ENCODE results near the gene TMEM121. TPM values are rescaled to one million over a fixed set of nuclear protein-coding genes. Genes with fewer than 3 reads are reported as not detected.

Gene TMEM121
- total and polyA plus RNA-seq, 2 of the 8 experiments (the other 6 are each of a cell fraction or from before 2014, with no cell fraction given): 1.9 TPM; not detected in 1

GRCh38 chr14:105533811-105534498 lies 7.6 kb downstream of the TMEM121 start:
- no peak overlapping the region for H4K5ac ChIP-seq (ENCODE audit: insufficient read length, low read depth, low read length)
- no peaks in the 10 kb centered on the region for H4K20me1 ChIP-seq (replicated peaks in 1 of 2; ENCODE audit: control insufficient read depth in 1 of 2, insufficient read depth in 2 of 2, low read length in 2 of 2)
- no peak overlapping the region for H3K4me3 ChIP-seq (ENCODE audit: extremely low read depth in 1 of 4, insufficient read depth in 2 of 4, low read depth in 3 of 4, low read length in 4 of 4)
- H2AFZ ChIP-seq (ENCODE audit: low read length): no peak overlapping the region
- peaks cover 0 to 5% (median 1%) of the 10 kb centered on the region in 4 experiments; a peak in 5 of 7 replicates for H3K27me3 ChIP-seq (replicated peaks in 1 of 4; ENCODE audit: control insufficient read depth in 3 of 4, extremely low read depth in 1 of 4, insufficient read depth in 3 of 4, low read length in 3 of 4)
- H2BK120ac ChIP-seq (replicated peaks; ENCODE audit: low read depth, low read length): no peak overlapping the region
- H3K4me1 ChIP-seq (replicated peaks in 1 of 4; ENCODE audit: control insufficient read depth in 3 of 4, insufficient read depth in 4 of 4, low read length in 3 of 4): no peaks in the 10 kb centered on the region
- H3K56ac ChIP-seq (replicated peaks; ENCODE audit: insufficient read length, low read depth, low read length): no peak overlapping the region
- H2AK5ac ChIP-seq (ENCODE audit: low read depth, low read length): no peak overlapping the region
- H2BK5ac ChIP-seq (ENCODE audit: low read depth, low read length): no peak overlapping the region
- no peak overlapping the region for H3K4ac ChIP-seq (replicated peaks; ENCODE audit: insufficient read length, low read depth, low read length)
- no peak overlapping the region for H2BK15ac ChIP-seq (ENCODE audit: low read length)
- no peak overlapping the region for H4K8ac ChIP-seq (ENCODE audit: extremely low read depth, insufficient read depth, low read length)
- no peak for FAIRE-seq
- no peak overlapping the region for H3K14ac ChIP-seq (ENCODE audit: insufficient read length)
- 82% methylated on average over 21 of the region's 21 CpGs; no CpG with 5 or more reads in 1 of the 2 experiments for WGBS, 2 experiments (ENCODE audit: extremely low coverage in 1 of 2, insufficient coverage in 1 of 2, insufficient read length in 1 of 2, insufficient replicate concordance in 2 of 2, low coverage in 1 of 2, low lambda C conversion rate in 2 of 2, missing lambda C conversion rate in 1 of 2)
- H3K23me2 ChIP-seq (ENCODE audit: low read depth, low read length): no peaks in the 10 kb centered on the region
- no peak overlapping the region for H3K23ac ChIP-seq (ENCODE audit: insufficient read length)
- no peaks in the 10 kb centered on the region for H3K79me1 ChIP-seq (ENCODE audit: low read depth, low read length)
- H3K4me2 ChIP-seq (ENCODE audit: insufficient read depth in 1 of 2, low read depth in 2 of 2, low read length in 2 of 2): no peak overlapping the region
- no peak for DNase-seq (ENCODE audit: low read depth in 1 of 2, low spot score in 2 of 2)
- no peak overlapping the region for H3K9ac ChIP-seq (replicated peaks in 1 of 4; ENCODE audit: extremely low read depth in 1 of 4, low read depth in 3 of 4, low read length in 3 of 4)
- ChIA-PET POLR2A (ENCODE audit: partially characterized antibody) (no interaction called here), CTCF (ENCODE audit: partially characterized antibody) (interaction anchor here (0.6 kb wide), 1 partner anchor 1260 kb away, joined by 3 read pairs; no protein-coding TSS in a partner anchor)
- no peaks in the 10 kb centered on the region for H3K36me3 ChIP-seq (ENCODE audit: control insufficient read depth in 2 of 4, insufficient read depth in 4 of 4, low read length in 3 of 4)
- no peak overlapping the region for H2BK12ac ChIP-seq (ENCODE audit: low read depth, low read length)
- H3K27ac ChIP-seq (ENCODE audit: low read depth, low read length): no peak overlapping the region
- H3K9me3 ChIP-seq (ENCODE audit: insufficient read depth in 2 of 2, low read depth in 1 of 2, low read length in 1 of 2): peaks cover 9 to 93% of the 10 kb centered on the region in 2 experiments; a peak in 3 of 4 replicates
- no peak overlapping the region for H3K18ac ChIP-seq (ENCODE audit: extremely low read depth, low read length)
- no peaks in the 10 kb centered on the region for H3K79me2 ChIP-seq (ENCODE audit: control insufficient read depth in 1 of 2, insufficient read depth in 2 of 2, low read length in 2 of 2)
- H2BK20ac ChIP-seq (ENCODE audit: low read length): no peak overlapping the region
- no peak overlapping the region for H4K91ac ChIP-seq (replicated peaks; ENCODE audit: insufficient read length, low read length)
- TF ChIP-seq, protein P1, sequence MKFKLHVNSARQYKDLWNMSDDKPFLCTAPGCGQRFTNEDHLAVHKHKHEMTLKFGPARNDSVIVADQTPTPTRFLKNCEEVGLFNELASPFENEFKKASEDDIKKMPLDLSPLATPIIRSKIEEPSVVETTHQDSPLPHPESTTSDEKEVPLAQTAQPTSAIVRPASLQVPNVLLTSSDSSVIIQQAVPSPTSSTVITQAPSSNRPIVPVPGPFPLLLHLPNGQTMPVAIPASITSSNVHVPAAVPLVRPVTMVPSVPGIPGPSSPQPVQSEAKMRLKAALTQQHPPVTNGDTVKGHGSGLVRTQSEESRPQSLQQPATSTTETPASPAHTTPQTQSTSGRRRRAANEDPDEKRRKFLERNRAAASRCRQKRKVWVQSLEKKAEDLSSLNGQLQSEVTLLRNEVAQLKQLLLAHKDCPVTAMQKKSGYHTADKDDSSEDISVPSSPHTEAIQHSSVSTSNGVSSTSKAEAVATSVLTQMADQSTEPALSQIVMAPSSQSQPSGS (IDR thresholded peaks at IDR 0.05; ENCODE audit: low read length): no peak
- TF ChIP-seq RFX5 (IDR thresholded peaks at IDR 0.05; ENCODE audit: borderline replicate concordance, low read depth, low read length) (no peak), CHD2 (IDR thresholded peaks at IDR 0.05; ENCODE audit: low read length) (no peak), JUN (IDR thresholded peaks at IDR 0.05; ENCODE audit: low read depth, low read length) (no peak), BRCA1 (IDR thresholded peaks at IDR 0.05; ENCODE audit: low read depth, low read length) (no peak), BACH1 (IDR thresholded peaks at IDR 0.05; ENCODE audit: low read length) (no peak)
- TF ChIP-seq, protein P2, sequence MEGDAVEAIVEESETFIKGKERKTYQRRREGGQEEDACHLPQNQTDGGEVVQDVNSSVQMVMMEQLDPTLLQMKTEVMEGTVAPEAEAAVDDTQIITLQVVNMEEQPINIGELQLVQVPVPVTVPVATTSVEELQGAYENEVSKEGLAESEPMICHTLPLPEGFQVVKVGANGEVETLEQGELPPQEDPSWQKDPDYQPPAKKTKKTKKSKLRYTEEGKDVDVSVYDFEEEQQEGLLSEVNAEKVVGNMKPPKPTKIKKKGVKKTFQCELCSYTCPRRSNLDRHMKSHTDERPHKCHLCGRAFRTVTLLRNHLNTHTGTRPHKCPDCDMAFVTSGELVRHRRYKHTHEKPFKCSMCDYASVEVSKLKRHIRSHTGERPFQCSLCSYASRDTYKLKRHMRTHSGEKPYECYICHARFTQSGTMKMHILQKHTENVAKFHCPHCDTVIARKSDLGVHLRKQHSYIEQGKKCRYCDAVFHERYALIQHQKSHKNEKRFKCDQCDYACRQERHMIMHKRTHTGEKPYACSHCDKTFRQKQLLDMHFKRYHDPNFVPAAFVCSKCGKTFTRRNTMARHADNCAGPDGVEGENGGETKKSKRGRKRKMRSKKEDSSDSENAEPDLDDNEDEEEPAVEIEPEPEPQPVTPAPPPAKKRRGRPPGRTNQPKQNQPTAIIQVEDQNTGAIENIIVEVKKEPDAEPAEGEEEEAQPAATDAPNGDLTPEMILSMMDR (IDR thresholded peaks at IDR 0.05; ENCODE audit: control extremely low read depth in 1 of 3, insufficient read depth in 1 of 3, low read depth in 1 of 3, low read length in 3 of 3): no peak
- TF ChIP-seq, protein P3, sequence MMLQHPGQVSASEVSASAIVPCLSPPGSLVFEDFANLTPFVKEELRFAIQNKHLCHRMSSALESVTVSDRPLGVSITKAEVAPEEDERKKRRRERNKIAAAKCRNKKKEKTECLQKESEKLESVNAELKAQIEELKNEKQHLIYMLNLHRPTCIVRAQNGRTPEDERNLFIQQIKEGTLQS (IDR thresholded peaks at IDR 0.05; ENCODE audit: insufficient read depth, low read depth, low read length): no peak

Data from H1 (cell line).